ES-I3 (cell line): ENCODE measurements around the gene LIPC.

Source experiments
- H3K36me3 ChIP-seq: 2 replicates; pipeline ENCODE4 v1.6.1; 2013; ENCODE audit warnings: mild to moderate bottlenecking, low read length, control low read depth, moderate library complexity; ENCODE audit not compliant: insufficient read depth
- H3K4me1 ChIP-seq: 2 replicates; pipeline ENCODE4 v1.6.1; 2013; ENCODE audit warnings: mild to moderate bottlenecking, control low read depth, low read length; ENCODE audit not compliant: insufficient read depth
- H3K9ac ChIP-seq: 2 replicates; pipeline ENCODE4 v1.6.1; 2013; ENCODE audit warnings: low read depth, mild to moderate bottlenecking, low read length, moderate library complexity
- H3K9me3 ChIP-seq: 2 replicates; pipeline ENCODE4 v1.6.1; 2013; ENCODE audit warnings: mild to moderate bottlenecking, low read length, moderate library complexity; ENCODE audit not compliant: control insufficient read depth, insufficient read depth

The LIPC gene

DNA sequence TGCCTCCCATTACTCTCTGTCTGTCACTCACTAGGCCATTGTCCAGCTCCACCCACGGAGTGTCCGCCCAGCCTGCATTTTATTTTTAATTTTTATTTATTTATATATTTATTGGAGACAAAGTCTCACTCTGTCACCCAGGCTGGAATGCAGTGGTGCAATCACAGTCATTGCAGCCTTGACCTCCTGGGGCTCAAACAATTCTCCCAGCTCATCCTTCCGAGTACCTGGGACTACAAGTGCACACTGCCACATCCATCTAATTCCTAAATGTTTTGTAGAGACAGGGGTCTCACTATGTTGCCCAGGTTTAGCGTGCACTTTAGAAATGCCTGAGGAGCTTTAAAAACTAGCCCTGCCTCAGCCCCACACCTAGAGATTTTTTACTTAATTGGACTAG, 141.5 kb downstream of the LIPC start:
- no peaks in the 10 kb centered on the region for H3K9me3 ChIP-seq
- no peaks in the 10 kb centered on the region for H3K36me3 ChIP-seq
- H3K9ac ChIP-seq: no peak overlapping the region
- no peaks in the 10 kb centered on the region for H3K4me1 ChIP-seq

DNA sequence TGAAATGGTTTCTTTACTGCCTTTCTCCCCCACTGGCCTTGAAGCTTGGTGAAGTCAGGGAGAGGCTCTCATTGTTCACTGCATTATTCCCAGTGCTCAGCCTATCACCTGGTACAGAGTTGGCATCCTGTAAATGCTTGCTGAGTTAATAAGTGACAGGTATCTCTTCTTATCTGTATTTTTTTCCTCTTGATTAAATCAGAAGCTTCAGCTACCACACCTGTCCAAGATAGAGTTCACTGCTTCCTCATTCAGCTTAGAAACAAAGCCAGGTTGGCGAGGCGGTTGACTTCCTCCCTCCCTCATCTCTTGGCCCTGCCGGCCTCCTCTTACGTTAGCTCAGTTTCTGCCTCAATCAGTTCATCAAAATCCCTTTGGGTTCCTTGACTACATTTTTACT, 142.8 kb downstream of the LIPC start:
- no peaks in the 10 kb centered on the region for H3K36me3 ChIP-seq
- H3K9me3 ChIP-seq: no peaks in the 10 kb centered on the region
- H3K4me1 ChIP-seq: no peaks in the 10 kb centered on the region
- no peak overlapping the region for H3K9ac ChIP-seq

DNA sequence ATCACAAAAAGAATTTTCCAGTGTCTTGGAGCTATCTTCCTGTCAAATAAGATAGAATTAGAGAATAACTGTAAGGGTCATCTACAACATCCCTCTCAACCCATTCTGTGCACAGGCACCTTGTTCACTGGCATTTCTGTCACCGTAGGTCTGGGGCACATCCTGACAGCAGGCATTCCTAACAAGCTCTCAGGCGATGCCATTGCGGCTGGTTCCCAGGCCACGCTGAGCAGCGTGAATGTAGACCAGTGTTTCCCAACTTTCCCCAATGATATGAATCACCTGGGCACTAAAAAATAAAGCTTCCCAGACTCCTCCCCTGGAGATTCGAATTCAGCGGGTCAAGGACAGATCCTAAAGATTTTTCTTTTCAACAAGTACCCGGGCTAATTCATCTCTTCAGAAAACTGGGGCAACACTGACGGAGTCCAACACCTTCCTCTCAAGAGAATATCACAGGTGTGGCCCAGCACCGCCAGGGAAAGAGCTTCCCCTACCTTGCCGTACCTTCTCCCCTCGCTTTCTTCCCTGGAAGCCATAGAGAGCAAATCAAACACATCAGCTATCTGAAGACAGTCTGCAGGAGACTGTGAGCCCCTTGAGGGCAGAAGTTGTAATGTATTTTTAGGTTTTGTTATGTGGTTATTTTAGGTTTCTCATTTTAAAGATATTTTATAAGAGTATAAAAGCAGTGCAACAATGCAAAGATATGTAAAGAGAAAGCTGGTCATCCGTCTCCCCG, 143.4 kb downstream of the LIPC start:
- H3K36me3 ChIP-seq: no peaks in the 10 kb centered on the region
- H3K9ac ChIP-seq: no peak overlapping the region
- H3K4me1 ChIP-seq: no peaks in the 10 kb centered on the region
- H3K9me3 ChIP-seq: no peaks in the 10 kb centered on the region

- Histone ChIP-seq H3K36me3 (no peaks in the 10 kb centered on the region), H3K4me1 (no peaks in the 10 kb centered on the region), H3K9ac (no peak overlapping the region), H3K9me3 (no peaks in the 10 kb centered on the region)
Observed at GRCh38 chr15:58576657-58577056, 144.9 kb downstream of the LIPC start.

GRCh38 chr15:58582160-58582559, 150.4 kb downstream of the LIPC start:
- no peaks in the 10 kb centered on the region for H3K9me3 ChIP-seq
- H3K4me1 ChIP-seq: no peaks in the 10 kb centered on the region
- no peaks in the 10 kb centered on the region for H3K36me3 ChIP-seq
- no peak overlapping the region for H3K9ac ChIP-seq

- Histone ChIP-seq H3K9me3 (no peaks in the 10 kb centered on the region), H3K36me3 (no peaks in the 10 kb centered on the region), H3K4me1 (no peaks in the 10 kb centered on the region)
Observed at GRCh38 chr15:58583171-58583908, 151.5 kb downstream of the LIPC start.

GRCh38 chr15:58584789-58585461, 153.1 kb downstream of the LIPC start:
- H3K4me1 ChIP-seq: no peaks in the 10 kb centered on the region

More at GRCh38 chr15:58583171-58583908, 151.5 kb downstream of the LIPC start:
- no peak overlapping the region for H3K9ac ChIP-seq

GRCh38 chr15:58585693-58586443, 154.1 kb downstream of the LIPC start:
- H3K36me3 ChIP-seq: no peaks in the 10 kb centered on the region
- H3K4me1 ChIP-seq: no peaks in the 10 kb centered on the region
- H3K9ac ChIP-seq: no peak overlapping the region
- no peaks in the 10 kb centered on the region for H3K9me3 ChIP-seq

More at GRCh38 chr15:58584789-58585461, 153.1 kb downstream of the LIPC start:
- H3K9ac ChIP-seq: no peak overlapping the region
- H3K36me3 ChIP-seq: no peaks in the 10 kb centered on the region
- H3K9me3 ChIP-seq: no peaks in the 10 kb centered on the region

- Histone ChIP-seq H3K9me3 (no peaks in the 10 kb centered on the region), H3K9ac (no peak overlapping the region), H3K36me3 (no peaks in the 10 kb centered on the region), H3K4me1 (no peaks in the 10 kb centered on the region)
Observed at GRCh38 chr15:58587486-58587885, 155.7 kb downstream of the LIPC start.

- no peaks in the 10 kb centered on the region for H3K36me3 ChIP-seq
- H3K9ac ChIP-seq: no peak overlapping the region
- no peaks in the 10 kb centered on the region for H3K9me3 ChIP-seq
- no peaks in the 10 kb centered on the region for H3K4me1 ChIP-seq
Observed at GRCh38 chr15:58588096-58588495, 156.3 kb downstream of the LIPC start.

GRCh38 chr15:58589047-58589446, 157.3 kb downstream of the LIPC start:
- Histone ChIP-seq H3K4me1 (no peaks in the 10 kb centered on the region), H3K9me3 (no peaks in the 10 kb centered on the region), H3K36me3 (no peaks in the 10 kb centered on the region), H3K9ac (no peak overlapping the region)

DNA sequence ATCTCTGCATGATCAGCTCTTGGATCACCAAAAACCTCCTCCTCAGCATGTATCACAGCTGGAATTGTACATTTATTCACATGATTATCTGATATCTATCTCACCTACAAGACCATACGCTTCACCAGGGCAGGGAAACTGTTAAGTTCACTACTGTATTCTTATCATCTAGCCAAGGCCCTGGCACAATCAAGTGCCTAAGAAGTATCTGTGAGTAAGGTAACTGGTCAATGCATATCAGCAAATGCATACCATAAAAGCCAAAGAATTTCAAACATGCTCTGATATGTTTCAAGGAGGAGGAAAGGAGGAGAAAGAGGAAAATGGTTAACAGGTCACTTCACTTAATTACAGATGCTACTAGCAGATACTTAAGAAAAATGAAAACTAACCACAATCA, 158.4 kb downstream of the LIPC start:
- Histone ChIP-seq H3K4me1 (no peaks in the 10 kb centered on the region), H3K9ac (no peak overlapping the region)

GRCh38 chr15:58590926-58591325, 159.1 kb downstream of the LIPC start:
- Histone ChIP-seq H3K9ac (no peak overlapping the region), H3K9me3 (no peaks in the 10 kb centered on the region), H3K36me3 (no peaks in the 10 kb centered on the region), H3K4me1 (no peaks in the 10 kb centered on the region)

More for the DNA sequence above, 158.4 kb downstream of the LIPC start:
- no peaks in the 10 kb centered on the region for H3K36me3 ChIP-seq
- no peaks in the 10 kb centered on the region for H3K9me3 ChIP-seq

DNA sequence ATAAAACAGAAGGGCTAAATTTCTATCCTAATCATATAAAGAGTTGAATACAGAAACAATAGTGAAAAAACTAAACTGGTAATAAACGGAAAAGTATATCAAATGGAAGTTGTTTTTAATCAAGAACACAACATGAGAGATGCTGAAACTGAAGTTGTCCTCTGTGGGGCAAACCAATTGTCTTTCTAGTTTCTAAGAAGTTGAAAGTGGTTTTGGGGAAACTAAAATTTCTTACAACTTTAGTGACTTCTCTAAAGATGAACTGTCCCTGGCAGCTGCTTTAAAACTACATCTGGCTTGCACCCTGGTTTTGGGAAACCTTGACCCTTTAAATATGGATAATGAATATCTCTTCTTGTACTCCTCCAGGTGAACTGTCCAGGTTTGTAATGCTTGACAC, 162.1 kb downstream of the LIPC start:
- peaks cover 7% of the 10 kb centered on the region; the same call in 1 of the 2 replicates for H3K4me1 ChIP-seq
- no peaks in the 10 kb centered on the region for H3K9me3 ChIP-seq
- H3K9ac ChIP-seq: no peak overlapping the region
- H3K36me3 ChIP-seq: no peaks in the 10 kb centered on the region
